ENCODE measurements around the gene CDH8.

DNA sequence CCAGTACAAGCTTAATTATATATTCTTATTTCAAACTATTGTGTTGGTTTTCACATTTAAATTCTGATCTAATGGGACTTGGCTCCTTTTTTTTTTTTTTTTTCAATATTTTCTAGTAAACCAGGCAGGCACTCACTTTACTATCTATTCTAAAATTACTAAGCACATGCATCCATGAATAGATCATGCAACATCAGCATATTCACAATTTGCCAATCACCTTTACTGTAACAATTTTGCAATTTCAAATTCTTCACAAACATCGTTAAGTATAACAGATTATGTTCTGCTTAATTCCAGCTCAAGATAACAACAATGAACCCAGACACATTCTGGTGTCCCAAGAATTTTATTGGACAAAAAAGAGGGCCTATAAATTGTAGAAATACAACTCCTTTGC, 217.4 kb downstream of the CDH8 start:
- TF ChIP-seq, protein P1, sequence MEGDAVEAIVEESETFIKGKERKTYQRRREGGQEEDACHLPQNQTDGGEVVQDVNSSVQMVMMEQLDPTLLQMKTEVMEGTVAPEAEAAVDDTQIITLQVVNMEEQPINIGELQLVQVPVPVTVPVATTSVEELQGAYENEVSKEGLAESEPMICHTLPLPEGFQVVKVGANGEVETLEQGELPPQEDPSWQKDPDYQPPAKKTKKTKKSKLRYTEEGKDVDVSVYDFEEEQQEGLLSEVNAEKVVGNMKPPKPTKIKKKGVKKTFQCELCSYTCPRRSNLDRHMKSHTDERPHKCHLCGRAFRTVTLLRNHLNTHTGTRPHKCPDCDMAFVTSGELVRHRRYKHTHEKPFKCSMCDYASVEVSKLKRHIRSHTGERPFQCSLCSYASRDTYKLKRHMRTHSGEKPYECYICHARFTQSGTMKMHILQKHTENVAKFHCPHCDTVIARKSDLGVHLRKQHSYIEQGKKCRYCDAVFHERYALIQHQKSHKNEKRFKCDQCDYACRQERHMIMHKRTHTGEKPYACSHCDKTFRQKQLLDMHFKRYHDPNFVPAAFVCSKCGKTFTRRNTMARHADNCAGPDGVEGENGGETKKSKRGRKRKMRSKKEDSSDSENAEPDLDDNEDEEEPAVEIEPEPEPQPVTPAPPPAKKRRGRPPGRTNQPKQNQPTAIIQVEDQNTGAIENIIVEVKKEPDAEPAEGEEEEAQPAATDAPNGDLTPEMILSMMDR (IDR thresholded peaks at IDR 0.05) = no peak
- no peak for TF ChIP-seq POLR2A (IDR thresholded peaks at IDR 0.05)
